PFSK-1 (cell line): ENCODE measurements around the gene TAS2R10.

ENCODE experiments used
- POLR2AphosphoS5 ChIP-seq: IDR thresholded peaks from 2 replicates; pipeline ENCODE4 v1.6.1; 2012; ENCODE audit warnings: low read depth, mild to moderate bottlenecking, control low read depth, low read length, moderate library complexity
- REST ChIP-seq, 2 experiments: IDR thresholded peaks; 2 replicates each; pipeline versions ENCODE4 v1.6.1 to v1.8.0; 2011 to 2012; ENCODE audit warnings: low read depth in 2 of 2, low read length in 2 of 2, control low read depth in 1 of 2, inconsistent platforms in 1 of 2, mild to moderate bottlenecking in 1 of 2, moderate library complexity in 1 of 2; ENCODE audit not compliant: insufficient read depth in 1 of 2
- TAF1 ChIP-seq: IDR thresholded peaks from 2 replicates; pipeline ENCODE4 v1.6.1; 2012; ENCODE audit warnings: low read length, control low read depth, borderline replicate concordance; ENCODE audit not compliant: insufficient read depth

GRCh38 chr12:10779103-10779502, 47.1 kb downstream of the TAS2R10 start:
- TF ChIP-seq POLR2AphosphoS5 (no peak), REST (IDR thresholded peaks at IDR 0.05; ENCODE audit: insufficient read depth in 1 of 2, low read depth in 2 of 2, low read length in 2 of 2) (no peak), TAF1 (no peak)
